Activated CD8-positive, alpha-beta memory T cell treated with anti-CD3 and anti-CD28 coated beads for 48 hours (primary cell): ENCODE data around the gene TRIM44.

Experiments
- DNase-seq, 3 experiments: peaks; one replicate each; pipeline ENCODE4 v3.0.0-alpha.2; 2020; ENCODE audit warnings: low read depth in 2 of 3, low spot score in 2 of 3

TRIM44 gene

DNA sequence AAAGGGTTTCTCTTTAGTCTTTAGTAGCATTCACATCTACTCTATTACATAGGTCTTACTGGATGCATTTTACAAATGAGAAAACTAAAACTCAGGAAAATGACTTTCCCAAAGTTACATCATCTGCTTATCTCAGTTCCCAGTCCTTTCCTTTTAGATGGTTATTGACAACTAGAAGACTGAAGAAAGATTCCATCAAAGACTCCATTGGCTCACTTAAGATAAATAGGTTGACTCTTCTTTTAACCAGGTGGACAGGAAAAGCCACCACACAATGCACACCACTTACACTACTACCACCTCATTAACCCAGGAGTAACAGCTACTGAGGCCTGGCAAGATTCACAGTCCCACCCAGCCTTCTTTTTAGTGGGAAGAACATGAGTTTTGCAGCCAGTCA is 123.6 kb downstream of the TRIM44 start:
- DNase-seq: no peak

DNA sequence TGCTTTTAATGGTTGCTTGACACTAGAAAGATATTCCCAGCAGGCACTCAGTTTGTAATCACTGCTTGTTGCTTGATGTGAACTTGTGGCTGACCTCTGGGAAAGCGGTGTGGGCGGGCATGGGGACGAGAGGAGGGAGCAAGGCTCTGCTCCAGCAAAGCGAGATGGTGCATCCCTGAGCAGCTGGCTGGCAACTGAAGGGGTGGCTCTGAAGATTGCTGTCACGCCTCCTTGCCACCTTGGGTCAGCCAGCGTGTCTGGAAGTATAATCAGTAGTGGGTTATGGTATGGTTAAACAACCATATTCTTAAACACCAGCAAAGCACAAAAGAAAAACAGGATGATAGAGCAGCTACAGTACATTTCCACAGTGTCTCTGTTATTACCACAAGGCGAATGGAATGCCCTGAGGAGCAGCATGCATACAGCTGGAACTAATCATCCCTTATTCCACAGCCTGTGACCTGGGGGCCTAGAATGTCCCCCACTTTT is 124.5 kb downstream of the TRIM44 start:
- no peak for DNase-seq

DNA sequence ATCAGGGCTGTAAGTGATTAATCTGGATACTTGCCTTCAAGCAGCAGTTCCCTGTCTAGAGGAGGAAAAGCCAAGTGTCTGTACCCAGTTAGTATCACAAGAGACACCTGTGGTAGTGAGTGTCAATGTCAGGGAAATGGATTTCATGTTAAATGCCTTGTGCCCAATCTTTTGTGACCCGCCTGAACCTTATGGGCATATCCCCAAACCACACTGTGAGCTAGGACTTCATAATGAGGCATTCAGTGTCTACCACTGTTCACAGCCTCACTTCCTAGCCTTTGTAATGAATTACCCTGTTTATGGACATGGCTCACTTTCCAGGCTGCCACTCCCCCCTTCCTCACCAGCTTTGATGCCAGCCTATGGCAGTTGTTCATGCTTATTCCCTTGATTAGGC is 125.1 kb downstream of the TRIM44 start:
- DNase-seq: no peak

DNA sequence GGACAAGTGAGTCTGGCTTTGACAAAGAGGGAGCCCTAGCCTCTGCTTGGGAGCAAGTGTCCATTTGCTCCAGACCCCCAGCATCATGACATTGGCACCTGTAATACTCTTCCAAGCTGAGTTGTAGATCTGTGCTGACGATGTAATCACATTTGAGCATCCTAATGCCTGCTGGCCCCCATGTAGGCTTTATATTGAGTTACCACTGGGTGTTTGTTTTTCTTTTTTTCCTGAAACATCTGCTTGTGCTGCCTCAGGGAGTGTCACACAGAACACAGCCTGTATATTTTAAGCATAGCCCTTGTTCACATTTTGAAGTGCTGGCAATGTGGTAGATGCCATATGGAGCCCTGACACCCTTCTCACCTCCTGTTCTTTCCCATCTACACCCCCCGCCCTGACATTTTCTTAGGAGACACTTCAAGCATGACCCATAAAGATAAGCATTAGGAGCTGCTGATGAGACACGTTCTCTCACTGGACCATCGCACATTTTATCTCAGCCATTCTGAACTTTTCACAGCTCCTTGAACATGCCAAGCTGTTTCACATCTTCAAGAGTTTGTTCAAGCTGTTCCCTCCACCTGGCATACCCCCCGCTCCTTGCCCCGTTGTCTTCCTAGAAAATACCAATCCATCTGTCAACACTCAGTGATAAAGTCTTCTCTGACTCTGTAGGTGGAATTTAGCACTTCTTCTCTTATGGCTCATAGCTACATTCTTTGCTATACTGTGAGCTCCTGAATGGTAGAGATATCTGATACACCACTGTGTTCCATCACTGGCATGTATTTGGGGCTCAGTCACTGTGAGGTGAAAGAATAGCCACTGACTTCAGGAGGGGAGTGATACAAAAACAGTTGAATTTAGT is 128.7 kb downstream of the TRIM44 start:
- DNase-seq: no peak

DNA sequence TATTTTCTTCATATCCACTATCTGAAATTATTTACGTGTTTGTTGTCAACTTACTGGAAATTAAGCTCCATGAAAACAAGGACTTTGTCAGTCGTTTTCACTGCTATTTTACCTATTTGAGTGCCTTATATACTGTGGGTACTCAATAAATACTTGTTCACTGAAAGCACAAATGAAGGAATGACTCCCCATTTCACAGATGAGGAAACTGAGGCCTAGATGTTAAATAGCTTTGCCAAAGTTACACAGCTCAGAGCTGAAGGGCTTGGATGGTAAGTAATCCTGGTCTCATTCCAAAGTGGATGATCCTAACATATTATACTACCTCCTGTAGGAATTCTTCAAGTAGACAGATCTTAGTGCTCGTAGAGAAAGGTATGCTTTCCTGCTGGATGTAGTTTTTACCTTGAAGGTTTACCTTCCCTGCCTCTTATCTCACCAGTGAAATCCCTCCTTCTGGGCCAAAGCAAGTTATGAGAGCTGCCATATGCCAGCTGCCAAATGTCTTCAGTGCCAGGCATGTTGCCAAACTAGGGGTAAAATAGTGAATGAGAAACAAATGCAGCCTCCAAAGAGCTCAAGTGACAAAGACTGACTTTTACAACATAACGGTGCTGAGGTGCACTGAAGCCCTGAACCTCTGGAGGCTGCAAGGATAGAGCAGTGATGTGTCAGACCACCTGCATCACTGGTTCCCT is 129.7 kb downstream of the TRIM44 start:
- no peak for DNase-seq

DNA sequence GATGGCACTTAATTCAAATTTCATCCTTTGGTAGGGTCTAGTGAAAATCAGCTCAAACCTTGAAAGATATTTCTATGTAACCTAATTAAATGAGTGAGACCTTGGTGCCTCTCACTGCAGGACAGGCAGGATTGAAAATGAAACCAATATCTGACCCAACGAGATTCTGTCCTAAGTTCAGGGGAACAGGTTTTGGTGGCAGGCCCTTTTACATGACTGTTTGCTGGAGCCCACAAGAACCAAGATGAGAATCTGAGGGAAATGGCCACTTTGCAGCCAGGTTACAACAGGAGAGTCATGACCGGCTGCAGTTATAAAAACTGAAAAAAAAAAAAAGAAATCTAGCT is 130.2 kb downstream of the TRIM44 start:
- DNase-seq: no peak

DNA sequence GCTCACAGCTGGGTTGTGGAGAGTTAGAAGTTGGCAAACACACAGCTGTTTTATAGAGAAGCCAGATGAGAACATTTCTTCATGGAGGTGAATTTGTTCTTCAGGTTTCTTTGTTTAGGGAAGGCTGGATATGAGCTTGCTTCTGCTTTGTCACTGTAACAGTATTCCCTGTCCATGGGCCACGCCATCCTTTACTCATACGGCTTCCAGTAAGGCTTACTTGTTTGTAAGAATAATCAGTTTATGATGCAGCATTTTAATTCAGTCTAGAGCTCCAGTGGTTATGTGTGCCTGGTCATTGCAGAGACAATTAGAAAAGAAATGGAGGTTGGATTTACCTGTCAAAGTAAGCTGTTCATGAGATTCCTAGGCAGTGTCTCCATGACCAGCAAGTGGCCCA is 131.8 kb downstream of the TRIM44 start:
- no peak for DNase-seq

DNA sequence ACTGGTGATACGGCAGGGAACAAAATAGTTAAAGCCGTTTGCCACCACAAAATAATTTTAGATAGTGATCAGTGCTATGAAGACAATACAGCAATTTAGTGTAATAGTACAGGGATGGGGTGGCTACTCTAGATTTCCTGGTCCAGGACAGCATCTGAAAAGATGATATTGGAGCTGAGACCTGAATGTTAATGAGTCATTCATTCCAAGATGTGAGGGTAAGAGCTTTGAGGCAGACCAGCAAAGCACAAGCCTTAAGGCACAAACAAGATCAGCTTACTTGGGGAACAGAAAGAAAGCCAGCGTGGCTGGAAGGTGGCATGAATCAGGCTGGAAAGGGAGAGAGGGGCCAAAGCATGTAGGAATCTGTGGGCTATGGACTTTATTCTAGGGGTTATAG is 132.3 kb downstream of the TRIM44 start:
- DNase-seq: no peak

DNA sequence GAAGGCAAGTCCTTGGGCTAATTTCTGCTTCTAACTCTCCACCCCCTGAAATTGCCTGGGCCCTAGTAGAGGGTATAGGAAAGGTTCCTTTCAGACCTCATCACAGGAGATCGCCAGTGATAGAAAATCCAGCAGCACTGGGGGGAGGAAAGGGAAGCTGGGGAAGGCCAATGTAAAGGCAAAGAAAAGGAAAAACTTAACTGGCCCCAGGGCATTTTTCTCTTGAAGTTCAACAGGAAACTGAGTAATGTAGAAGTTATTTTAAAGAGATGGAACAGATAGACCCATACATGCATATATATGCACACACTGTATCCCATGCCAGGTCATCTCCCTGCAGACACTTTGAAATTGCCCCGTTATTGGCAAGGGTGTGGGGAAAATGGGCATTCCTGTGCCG is 134.0 kb downstream of the TRIM44 start:
- no peak for DNase-seq

DNA sequence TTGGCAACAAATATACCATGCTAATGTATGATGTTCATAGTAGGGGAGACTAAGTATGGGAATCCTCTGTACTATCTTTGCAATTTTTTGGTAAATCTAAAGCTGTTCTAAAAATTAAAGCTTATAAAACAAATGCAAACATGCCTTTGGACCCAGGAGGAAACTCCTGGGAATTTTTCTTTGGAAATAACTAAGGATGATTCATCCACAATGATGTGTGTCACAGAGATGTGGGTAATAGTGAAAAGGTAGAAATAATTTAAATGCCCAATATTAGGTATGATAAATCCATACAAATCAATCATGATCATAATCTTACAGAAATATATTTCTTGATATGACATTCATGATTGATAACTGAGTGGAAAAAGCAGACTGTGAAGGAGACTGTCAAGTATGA is 135.8 kb downstream of the TRIM44 start:
- DNase-seq: no peak

DNA sequence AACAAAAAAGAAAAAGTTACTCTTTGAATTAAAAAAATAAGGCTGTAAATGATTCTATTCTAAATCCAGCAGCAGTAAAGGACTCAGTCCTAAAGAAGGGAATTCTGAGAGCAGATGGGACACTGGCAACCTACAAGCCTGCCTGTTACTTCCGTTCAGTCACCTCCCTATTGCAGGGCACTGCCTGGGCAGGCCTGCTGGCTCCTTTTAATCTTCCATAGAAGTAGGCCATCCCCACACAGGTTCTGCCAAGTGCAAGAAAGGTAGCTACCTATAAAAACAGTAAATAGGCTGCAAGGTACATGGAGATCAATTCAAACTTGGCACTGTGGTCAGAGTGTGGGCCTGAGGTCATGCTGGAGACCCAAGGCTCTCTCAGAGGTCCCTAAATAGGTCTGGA is 136.4 kb downstream of the TRIM44 start:
- DNase-seq: no peak

DNA sequence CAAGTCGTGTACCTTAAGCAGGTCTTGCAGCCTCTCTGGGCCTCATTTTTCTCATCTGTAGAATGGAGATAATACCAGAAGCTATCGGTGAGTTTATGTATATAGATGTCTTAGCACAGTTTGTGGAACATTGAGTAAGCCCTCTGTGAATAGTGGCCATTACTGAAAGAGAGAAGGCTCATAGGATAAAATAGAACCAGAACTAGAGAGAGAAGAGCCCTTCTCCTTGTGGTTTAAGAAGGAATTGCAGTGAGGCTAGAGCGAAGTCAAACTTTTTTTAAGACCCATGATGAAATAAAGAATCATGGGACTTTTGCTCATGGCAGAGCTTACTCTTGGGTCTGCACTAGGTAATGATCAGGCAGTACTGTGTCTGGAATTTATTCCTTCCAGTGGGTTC is 137.1 kb downstream of the TRIM44 start:
- DNase-seq: no peak

DNA sequence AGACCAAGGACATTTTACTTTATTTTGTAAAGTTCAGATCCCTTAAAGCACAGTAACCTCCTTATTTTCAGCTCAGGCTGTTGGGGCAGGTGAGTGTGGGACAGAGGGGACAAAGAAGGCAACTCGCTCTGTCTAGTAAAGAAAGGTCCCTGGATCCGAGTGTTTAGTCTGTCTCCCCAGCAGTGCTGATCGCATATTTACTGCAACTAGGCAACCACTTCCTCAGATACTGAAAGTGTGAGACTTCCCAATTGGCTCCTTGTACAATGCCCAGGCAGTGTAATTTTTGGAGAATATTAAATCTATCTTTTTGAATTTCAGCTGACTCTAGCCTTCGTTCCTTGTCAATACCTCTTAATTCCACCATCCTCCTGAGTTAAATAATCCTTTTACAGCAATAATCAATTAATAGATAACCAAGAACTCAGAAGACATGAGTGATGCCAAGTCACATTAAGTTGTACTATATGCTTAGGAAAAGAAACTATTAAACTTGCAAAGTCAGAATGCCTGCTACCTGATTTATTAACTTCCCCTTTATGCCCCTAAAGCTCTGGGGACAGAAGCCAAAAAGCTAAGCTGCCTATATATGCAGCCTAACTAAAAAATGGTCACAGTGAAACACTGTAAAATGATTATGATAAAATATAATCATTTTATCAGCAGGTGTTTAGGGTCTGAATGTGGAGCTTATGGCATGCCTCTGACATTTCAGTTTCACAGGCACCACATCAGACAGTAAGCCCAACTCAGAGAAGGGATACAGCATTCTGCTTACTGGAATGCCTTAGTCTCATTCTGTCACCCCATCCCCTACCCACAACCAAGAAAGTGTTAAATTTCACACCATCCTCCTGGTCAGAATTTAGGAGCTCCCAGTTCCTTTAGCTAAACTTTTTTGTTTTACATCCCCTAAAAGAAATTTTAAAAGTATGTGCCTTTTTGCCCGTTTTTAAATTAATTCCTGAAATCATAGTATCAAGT is 138.7 kb downstream of the TRIM44 start:
- no peak for DNase-seq

DNA sequence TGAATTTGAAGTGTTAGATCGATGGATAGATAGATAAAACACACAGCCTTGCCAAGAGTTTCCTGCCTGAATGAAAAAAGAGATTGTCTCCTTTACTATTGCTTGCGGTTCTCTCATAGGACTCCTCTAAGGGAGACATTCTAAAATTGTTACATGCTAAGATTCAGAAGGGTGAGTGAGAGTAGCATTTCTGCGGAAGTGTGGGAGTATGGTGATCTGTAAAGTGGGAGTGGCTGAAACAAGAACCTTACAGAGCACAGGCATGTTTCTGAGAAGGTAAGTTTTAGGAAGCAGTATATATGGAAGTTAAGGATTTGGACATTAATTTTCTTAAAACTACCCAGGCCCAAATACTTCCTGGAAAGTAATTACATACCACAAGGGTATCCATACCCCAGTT is 139.6 kb downstream of the TRIM44 start:
- DNase-seq: no peak

DNA sequence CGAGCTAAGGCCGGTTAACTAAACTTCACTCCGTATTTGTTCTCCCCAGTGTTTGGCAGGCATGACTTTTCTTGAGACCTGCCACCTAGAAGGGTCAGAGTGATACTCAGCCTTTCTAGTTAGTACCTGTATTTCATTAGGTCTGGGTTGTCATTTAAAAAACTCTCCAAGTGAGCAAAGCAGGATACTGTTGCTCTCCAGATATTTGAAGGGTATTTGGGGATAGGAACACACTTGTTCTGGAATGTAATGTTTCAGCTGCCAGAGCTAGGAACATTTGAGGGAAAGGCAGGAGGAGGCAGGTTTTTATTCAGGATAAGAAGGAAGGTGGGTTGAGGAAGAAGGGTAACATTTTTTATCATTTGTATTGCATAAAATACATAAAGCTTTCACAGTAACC is 140.1 kb downstream of the TRIM44 start:
- no peak for DNase-seq

DNA sequence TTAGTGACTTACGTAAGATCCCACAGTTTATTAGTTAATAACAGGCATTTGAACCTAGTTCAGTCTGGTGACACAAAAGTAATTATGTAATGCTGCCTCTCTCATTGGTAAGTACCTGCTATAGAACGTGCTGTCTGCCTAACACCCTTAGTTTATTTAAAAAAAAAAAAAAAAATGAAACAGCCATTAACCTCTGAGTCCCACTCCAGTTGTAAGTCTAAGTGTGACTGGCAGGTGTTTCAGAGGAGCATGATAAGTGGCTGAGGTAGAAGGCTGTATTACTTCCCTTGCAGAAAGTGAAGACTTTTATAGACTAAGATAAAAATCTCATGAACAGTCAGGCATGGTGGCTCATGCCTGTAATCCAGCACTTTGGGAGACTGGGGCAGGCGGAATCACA is 140.5 kb downstream of the TRIM44 start:
- no peak for DNase-seq

DNA sequence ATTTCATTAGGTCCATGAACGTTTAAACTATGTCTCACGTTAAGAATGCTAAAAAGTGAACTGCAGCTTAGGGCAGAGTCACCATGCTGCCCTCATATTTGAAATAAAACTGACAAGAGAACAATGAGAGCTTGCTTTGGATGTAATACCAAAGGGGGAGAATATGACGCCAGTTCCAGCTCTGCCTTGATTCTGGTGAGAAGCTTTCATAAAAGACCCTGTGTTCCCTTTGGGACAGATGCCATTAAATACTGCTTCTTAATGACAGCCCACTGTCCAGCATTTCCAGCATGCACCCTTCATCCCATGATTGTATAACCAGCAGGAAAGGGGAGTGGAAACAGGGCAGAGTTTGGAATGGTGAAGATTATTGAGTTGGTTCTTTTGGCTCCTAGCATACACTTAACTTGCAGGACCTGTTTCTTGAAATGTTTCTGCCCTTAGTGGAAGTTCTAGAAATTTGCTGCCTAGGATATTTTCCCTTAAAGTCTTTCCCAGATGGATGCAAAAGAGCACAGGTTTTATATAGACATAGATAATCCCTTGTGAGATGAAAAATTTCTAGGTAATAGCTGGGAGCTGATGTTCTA is 142.0 kb downstream of the TRIM44 start:
- DNase-seq: no peak

DNA sequence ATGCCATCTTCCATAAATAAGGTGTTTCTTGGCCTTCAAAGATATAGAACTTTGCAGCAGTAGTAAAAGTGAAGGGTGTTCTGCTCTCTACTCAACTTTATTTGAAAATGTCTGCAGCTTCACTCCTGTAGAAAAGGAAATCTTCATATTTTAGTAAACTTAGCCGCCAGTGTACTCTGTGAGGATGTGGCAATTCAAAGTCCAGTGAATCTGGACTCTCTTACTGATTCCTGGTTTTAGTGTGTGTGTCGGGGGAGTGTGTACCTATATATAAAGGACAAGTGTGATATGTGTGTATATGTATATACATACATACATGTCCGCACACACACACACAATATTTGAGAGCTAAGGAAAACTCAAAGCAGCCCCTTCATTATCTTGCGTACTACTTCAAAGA is 147.0 kb downstream of the TRIM44 start:
- DNase-seq: no peak

DNA sequence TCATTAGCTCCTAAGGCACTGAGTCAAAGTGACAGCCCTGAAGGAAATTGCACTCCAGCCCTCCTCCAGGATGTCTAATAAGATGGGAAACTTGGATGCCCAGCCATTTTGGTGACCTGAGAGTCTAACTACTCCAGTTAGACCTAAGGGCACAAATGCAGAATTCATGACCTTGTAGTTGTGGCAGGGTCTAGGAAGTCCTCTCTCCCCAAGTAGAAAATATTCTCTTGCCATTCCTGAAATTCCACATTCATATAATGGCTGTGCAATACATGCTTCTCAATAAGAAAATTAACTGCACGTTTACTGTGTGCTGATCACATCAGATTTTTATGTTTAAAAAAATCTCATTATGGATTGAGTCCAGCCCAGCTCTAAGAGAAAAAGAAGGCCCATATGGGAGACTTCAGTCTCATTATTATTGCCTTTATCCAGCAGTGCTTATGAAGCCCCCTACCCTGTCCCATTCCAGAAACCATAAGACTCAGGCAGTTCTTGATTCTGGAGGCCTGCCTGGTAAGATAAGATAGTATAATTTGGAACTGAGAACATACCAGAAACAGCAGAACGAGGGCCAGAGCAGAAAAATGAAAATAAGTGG is 147.6 kb downstream of the TRIM44 start:
- no peak for DNase-seq

DNA sequence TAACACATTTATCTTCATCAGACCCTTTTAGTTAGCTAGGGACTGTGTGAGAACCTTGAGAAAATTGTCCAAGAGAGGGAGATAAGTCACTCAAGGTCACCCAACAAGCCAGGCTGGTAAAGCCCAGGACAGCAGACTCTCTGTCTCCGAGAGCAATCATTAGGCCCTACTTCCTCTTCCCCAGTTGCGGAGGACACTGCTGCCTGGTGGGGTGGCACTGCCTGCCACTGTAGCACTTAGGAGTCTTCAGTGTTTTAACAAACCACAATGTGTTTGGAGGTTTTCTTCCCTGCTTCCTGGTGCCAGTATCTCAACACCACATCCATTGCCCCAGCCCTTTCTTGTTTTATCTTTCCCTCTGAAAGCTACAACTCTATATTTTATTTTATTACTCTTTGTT is 149.2 kb downstream of the TRIM44 start:
- DNase-seq: no peak

DNA sequence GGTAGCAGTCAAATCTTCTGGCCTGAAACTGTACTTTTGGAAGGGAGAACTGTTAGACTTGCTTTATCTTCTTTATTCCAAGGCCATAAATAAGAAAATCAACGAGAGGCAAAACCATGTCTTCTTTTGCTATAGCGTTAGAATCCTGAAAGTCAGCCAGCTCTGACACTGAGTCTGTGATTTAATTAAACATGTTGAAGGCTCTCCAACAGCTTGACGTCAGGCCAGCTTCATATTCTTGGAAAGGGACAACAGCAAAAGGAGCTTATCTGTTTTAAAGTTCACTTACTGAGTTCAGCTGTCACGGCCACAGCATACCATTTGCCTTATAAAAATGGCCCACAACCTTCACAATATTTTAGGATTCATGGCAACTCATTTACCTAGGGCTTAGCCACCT is 150.3 kb downstream of the TRIM44 start:
- no peak for DNase-seq
